ENCODE data around the gene ALCAM.

The ALCAM gene

GRCh38 chr3:105431200-105431599 lies 64.5 kb downstream of the ALCAM start:
- no peak for DNase-seq

- no peak for DNase-seq
Measured at GRCh38 chr3:105435277-105435676, 68.6 kb downstream of the ALCAM start.

GRCh38 chr3:105436687-105437086 lies 70.0 kb downstream of the ALCAM start:
- DNase-seq, result no peak

DNA sequence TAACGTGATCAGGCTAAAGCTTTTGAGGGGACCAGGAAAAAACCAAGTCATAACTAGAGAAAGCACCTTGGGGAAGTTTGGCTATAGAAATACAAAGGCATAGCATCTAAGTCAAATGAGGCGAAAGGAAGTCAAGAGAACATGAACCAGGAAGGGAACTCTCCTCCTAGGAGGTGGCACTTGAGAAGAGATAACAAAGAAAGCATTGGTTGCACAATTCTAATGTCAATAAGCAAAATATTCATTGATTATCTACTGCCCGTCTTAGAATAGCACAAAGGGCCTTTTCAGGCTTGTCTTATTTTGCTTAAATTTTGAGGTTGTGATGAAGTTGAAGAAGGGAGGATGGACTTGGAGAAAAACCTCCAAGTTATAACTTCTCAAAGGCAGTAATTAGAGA lies 73.4 kb downstream of the ALCAM start:
- no peak for DNase-seq

- DNase-seq, result no peak
Measured at GRCh38 chr3:105444725-105445124, 78.0 kb downstream of the ALCAM start.

DNA sequence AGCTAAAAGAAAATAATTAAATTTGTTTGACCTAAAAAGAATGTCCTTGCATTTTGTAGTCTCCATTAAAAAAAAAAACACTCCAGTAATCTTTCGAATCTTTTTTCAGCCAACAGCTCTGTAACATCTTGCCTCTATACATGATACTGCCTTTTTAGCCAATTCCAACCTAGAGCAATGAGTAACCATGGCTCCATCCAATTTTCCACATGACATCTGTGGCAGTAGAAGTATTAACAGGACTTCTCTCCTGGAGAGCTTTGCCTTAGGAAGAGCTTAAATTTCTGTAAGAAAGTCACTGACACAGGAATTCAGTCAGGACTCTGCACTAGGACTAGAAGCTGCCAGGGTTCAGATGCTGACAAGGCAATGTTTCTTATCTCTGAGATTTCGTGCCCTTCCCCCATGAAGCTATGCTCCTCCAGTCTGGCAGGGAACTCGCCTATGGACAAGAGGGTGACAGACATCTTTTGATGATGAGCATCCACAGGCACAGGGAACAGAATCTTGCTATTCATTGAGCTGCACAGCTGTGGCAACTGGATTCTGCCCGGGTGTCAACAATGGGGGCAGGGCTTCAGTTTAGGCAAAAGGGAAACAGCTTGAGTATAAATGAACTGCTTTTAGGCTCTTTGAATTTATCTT lies 81.8 kb downstream of the ALCAM start:
- no peak for DNase-seq

- DNase-seq, result no peak
Measured at GRCh38 chr3:105449414-105449813, 82.7 kb downstream of the ALCAM start.

- DNase-seq, result no peak
Measured at GRCh38 chr3:105456017-105456416, 89.3 kb downstream of the ALCAM start.

DNA sequence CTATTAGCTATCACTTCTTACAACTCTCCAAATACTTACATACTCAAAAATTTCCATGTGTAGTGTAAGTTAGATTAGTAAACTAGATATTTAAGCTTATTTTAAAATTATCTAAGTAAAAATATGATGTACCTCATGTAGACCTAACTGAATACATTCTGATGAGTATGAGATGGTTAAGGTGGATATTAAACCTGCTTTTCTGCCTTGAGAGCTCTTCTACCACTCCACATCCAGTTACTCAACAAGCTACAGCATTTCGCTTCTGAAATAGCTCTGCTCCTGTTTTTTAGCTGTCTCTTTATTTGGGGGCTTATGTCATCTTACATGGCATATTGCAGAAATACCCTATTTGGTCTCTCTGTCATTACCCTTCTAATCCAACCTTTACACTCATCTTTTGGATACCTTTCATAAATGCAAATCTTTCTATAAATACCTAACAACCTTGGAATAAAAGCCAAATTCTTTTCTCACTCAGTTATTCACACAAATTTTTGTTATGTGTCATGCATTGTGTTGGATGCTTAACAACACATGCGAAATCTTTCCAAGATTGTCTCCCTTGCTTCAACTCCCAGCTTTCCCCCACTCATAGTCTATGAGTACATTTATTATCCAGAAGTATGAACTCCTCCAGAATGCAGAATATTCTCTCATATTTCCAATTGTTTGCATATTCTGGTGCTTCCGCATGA lies 92.0 kb downstream of the ALCAM start:
- no peak for DNase-seq

DNA sequence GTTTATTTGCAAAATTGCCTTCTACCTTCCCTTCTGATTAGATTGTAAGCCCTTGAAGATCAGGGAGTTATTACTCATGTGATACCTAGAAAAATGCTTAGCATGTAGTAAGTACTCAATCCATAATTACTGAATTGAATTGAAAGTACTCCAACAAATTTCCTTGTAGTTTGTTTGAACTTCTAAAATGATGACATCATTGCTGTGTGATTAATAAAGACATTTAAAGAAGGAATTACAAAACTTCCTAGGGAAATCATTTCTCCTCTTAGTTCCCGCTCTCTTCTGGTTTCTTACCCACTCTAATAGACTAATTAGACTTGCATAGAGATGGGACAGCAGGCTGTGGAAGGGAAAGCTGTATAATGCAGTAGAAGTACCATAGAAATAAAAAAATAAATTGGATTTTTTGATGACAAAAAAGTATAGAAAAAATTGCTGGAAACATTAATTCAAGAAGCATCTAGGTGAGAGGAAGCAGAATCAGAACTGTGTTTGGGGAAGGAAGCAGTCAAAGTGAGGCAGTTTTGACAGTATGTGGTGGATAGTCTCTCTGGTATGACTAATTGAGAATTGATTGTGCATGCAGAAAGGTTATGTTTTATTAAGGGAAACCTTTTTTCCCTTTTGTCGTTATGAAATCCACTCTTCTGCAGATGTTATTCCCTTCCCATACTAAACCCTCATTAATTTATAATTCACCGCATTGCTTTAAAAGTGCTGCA lies 93.0 kb downstream of the ALCAM start:
- no peak for DNase-seq

- no peak for DNase-seq
Measured at GRCh38 chr3:105463620-105464019, 96.9 kb downstream of the ALCAM start.

GRCh38 chr3:105465251-105465853 lies 98.6 kb downstream of the ALCAM start:
- no peak for DNase-seq

DNA sequence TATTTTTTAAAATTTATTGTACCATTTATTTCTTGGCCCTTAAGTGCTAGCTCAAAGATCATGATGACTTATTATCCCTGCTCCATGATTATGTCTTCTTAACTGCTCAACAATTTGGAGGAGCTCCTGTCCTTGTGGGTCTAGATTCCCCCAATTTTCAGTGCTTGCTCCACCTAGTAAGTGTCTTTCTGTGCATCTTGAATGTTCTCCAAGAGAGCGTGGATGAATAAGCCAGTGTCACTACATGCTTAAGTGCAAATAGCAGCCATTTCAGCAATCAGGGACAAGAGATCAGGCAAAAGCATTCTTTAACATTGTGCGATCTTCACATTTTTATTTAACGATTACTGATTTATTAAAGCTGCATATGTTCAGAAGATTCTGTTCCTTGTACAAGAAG lies 99.4 kb downstream of the ALCAM start:
- DNase-seq, result no peak

DNA sequence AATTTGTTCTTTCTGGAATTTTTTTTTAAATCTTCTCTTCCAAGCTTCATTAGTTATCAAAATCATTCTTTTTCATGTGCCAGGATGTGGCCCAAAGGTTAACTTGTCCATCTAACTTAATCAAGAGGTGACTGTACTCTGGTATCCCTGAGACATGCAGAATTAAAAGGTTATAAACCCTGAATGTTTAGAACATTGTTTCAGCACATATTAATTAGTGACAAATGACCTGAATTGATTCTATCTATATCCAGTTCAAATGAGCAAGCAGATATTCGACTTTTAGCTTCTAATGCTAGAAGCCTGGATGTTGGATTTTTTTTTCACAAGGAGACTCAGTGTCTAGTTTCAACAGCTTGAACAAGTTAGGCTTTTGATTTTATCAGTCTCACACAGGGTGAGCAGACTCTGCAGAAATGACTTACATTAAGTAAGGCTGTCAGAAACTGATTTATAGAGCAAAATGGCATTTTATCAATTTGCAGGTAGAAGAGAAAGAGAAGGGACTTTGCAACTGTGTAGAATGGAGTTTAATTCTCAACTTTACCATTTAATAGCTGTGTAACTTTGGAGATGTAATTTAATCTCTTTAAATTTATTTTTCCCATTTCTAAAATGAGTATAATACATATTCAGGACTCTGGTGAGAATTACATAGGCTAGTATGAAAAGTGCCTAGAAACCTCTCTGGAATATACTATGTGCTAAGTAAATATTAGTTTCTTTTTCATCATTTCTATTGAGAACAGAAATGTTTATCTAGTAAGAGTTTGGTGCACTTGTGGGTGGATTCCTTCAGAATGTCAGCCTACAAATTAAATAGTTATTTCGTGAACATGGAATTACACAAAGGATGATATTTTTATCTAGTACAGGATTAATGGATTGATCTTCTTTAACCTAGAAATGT lies 100.0 kb downstream of the ALCAM start:
- no peak for DNase-seq

DNA sequence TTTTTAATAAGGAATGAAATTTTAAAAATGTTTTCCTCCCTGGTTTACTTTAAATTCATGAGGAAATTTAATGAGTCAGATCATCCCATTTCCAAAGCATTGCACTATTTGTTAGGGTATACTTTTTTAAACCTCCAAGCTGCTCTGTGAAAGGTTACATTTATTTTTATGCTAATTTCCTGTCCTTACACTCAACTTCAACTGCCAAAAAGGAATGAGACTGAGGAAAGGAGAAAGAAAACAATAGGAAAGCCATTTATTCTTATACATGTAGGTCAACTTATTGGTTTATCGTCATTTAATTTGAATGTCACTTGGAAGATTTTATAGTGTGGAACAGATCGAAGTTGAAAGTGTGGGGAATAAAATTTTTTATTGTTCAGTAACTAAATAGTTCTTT lies 104.1 kb downstream of the ALCAM start:
- DNase-seq, result no peak

GRCh38 chr3:105473521-105474223 lies 107.0 kb downstream of the ALCAM start:
- no peak for DNase-seq

DNA sequence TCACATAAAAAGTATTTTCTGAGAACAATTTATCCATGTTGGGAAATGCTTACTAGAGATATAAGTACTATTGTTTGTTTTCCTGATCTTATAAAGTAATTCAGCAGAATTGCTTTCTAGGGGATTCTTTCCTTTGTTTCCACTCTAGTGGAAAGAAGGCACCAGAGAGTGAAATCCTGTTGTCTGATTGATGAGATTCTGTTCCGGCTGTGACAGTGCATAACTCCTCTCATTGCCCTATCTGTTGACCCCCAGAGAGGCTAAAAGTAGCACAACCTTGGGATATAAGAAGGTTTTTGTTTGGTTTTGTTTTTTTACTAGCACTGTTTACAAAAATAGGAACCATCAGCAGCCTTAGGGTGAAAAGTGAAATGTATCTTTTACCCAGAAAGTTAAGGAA lies 114.1 kb downstream of the ALCAM start:
- no peak for DNase-seq

- no peak for DNase-seq
Measured at GRCh38 chr3:105483476-105483875, 116.8 kb downstream of the ALCAM start.

DNA sequence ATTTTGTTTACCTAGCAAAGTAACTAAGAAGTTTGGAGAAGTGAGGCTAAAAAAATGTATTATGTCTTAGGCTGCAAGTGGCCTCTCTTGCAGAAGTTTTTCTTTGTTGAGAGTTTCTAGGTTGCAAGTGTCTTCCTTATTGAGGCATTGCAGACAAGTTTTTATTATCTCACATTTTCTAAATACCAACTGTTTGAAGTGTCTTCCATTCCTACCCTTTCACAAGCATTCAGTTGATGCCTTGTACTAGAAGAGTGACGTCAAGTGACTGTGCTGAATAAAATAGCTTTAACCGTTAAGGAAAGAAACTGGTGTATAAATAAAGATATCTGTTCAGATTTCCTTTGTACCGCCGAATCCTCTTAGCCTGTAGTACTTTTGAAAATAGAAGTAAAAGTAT lies 123.3 kb downstream of the ALCAM start:
- no peak for DNase-seq

DNA sequence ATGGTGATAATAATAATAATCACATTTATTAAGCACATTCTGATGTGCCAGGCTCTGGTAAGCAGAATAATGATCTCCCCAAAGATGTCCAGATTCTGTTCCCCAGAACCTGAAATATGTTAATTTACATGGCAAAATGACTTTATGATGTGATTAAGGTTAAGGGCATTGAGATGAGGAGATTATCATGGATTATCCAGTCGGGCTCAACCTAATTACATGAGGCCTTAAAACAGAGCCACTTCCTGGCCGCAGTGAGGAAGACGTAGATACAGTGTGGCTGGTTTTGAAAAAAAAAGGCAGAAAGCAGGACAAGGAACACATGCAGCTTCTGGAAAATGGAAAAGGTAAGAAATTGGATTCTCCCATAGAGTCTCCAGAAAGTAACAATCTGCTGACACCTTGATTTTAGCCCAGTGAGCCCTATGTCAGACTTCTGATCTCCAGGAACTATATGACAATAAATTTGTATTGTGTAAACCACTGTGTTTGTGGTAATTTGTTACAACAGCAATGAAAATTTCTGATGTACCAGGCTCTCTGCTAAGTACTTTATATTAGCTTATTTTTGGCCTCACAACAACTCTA lies 126.7 kb downstream of the ALCAM start:
- DNase-seq, result no peak

DNA sequence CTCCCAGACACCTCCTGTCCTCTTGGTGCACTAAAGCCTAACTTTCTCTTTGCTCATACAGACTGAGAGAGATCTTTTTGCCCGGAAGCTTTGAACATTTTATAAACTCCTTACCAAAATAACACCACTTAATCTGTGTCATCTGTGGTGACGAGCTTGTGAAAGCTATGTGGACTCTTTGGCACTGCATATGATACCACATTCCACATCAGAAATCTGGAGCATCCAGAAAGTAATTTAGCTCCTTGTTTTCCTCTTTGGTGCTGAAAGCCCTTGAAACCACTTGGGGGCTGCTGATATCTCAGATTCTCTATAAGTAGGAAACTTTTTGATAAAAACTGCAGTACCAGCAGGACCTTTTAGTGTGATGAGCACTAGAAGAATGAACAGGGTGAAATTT lies 128.3 kb downstream of the ALCAM start:
- no peak for DNase-seq

- DNase-seq, result no peak
Measured at GRCh38 chr3:105496343-105496742, 129.6 kb downstream of the ALCAM start.

Data from NCI-H524 treated with DMSO at 0.1 percent for 48 hours (cell line).